GM10248 (cell line): ENCODE measurements around the gene SPG21.

Experiments used
- CTCF ChIA-PET: fragments of 300-600 bp; sonication (Branson Sonifier 250); formaldehyde crosslinking; extraction: SDS; loops from one replicate; lab custom pipeline; 2021; ENCODE audit warnings: antibody characterized with exemption; lab: Yijun Ruan, JAX
- POLR2A ChIA-PET: fragments of 350-650 bp; sonication (Branson Sonifier 250); formaldehyde crosslinking; extraction: SDS; loops from one replicate; lab custom pipeline; 2020; ENCODE audit warnings: antibody characterized with exemption; lab: Yijun Ruan, JAX
- DNase-seq: peaks from one replicate; pipeline ENCODE4 v3.0.0; 2012; ENCODE audit errors: extremely low spot score
- CTCF ChIP-seq: IDR thresholded peaks from 2 replicates; pipeline ENCODE4 v1.5.1; 2012; ENCODE audit warnings: mild to moderate bottlenecking, low read depth; ENCODE audit errors: extremely low read depth, missing control alignments, control extremely low read depth

Gene SPG21

GRCh38 chr15:64950888-64951287 lies 38.8 kb downstream of the SPG21 start:
- POLR2A ChIA-PET: interaction anchor here (0.6 kb wide), 1 partner anchor 9 kb away, joined by 3 read pairs; no protein-coding TSS in a partner anchor
- CTCF ChIA-PET: no interaction called here

DNA sequence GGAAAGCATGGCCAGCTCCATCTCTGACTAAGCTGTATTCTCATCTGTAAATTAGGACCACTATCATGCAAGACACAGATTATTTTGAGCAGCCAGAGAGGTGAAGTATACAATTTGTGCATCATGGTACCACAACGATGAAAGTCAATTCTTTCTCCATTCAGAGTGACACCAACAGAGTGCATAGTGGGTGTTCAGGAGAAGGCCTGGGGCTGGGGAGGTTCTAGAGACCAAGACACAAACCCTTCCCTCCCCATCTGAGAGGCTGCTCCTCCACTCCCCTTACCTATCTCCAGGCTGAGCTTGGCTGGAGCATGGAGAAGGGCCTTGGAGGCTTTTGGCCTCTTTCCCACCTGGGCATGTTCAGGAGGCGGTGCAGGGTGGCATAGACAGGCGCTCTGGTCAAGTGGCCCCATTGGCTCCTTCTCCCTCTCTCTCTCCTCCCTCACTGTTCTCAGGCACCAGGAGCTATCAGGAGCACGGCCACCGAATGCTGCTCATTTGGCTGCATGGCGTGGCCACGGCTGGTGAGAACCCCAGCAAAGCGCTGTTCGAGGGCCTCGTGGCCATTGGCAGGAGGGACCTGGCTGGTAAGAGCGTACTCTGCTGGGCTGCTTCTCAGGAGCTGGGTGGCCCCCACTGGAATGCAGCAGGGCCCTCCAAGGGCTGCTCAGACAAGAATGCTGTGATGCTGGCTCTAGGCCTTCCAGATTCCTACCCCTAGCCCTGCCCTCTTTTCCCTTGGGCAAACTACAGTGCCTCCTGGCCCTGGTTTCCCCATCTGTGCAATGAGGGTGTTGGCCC lies 40.1 kb downstream of the SPG21 start:
- POLR2A ChIA-PET: no interaction called here
- CTCF ChIA-PET: interaction anchor here (1.2 kb wide), 1 partner anchor 32 kb away, joined by 3 read pairs; no protein-coding TSS in a partner anchor
- DNase-seq: no peak
- no peak for TF ChIP-seq CTCF

More at GRCh38 chr15:64950888-64951287, 38.8 kb downstream of the SPG21 start:
- no peak for TF ChIP-seq CTCF
- no peak for DNase-seq

- no peak for DNase-seq
- ChIA-PET CTCF (interaction anchor here (1.2 kb wide), 1 partner anchor 33 kb away, joined by 3 read pairs; no protein-coding TSS in a partner anchor), POLR2A (no interaction called here)
- no peak for TF ChIP-seq CTCF
Observed at GRCh38 chr15:64948916-64949315, 40.8 kb downstream of the SPG21 start.

DNA sequence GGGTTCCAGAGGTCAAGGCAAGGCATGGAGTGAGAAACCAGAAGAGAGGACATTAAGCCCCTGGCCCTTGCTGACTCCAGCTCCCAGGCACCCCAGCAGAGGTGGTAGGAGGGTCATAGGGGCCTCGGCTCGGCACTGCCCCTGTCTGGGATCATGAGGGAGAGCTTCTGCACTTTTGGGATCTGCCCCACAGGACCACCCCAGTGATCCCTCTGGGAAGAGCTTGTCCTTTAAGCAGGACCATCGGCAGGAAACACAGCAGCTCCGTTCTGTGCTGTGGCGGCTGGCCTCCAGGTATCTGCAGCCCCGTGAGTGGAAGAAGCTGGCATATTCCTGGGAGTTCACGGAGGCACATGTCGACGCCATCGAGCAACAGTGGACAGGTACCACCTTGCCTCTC lies 42.5 kb downstream of the SPG21 start:
- POLR2A ChIA-PET: no interaction called here
- no peak for TF ChIP-seq CTCF
- CTCF ChIA-PET: interaction anchor here (1.2 kb wide), 1 partner anchor 25 kb away, joined by 3 read pairs; no protein-coding TSS in a partner anchor
- DNase-seq: no peak

DNA sequence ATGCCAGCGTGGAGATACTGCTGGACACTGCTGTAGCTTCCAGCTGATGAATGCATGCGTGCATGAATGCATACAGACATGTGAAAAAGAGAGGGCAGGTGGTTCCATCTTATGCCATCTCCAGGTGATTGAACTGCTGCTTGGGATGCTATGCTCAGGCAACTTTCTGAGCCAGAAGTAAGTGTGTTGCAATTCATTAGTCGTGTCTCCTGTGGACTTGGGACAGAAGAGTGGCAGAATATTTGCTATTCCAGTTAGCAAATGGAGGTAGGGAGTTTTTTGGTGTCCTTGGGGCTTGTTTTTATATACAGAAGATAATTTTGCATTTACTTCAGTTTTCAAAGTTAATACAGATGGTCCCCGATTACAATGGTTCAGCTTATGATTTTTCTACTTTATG lies 44.8 kb downstream of the SPG21 start:
- CTCF ChIA-PET: interaction anchor here (1.6 kb wide), 1 partner anchor 24 kb away, joined by 4 read pairs; no protein-coding TSS in a partner anchor
- TF ChIP-seq CTCF: no peak
- DNase-seq: no peak
- POLR2A ChIA-PET: no interaction called here

GRCh38 chr15:64943512-64944225 lies 46.0 kb downstream of the SPG21 start:
- CTCF ChIA-PET: interaction anchor here (1.1 to 2.1 kb wide), 2 partner anchors 15 to 22 kb away, joined by 4 to 8 read pairs; no protein-coding TSS in a partner anchor
- POLR2A ChIA-PET: no interaction called here
- no peak for TF ChIP-seq CTCF
- no peak for DNase-seq
